ENCODE results near the gene ITPRIPL1. TPM values are rescaled to one million over a fixed set of nuclear protein-coding genes. Genes with fewer than 3 reads are reported as not detected.

The ITPRIPL1 gene
- total and polyA plus RNA-seq, 2 donors from 2014 or later: 0.73 to 1.2 TPM

DNA sequence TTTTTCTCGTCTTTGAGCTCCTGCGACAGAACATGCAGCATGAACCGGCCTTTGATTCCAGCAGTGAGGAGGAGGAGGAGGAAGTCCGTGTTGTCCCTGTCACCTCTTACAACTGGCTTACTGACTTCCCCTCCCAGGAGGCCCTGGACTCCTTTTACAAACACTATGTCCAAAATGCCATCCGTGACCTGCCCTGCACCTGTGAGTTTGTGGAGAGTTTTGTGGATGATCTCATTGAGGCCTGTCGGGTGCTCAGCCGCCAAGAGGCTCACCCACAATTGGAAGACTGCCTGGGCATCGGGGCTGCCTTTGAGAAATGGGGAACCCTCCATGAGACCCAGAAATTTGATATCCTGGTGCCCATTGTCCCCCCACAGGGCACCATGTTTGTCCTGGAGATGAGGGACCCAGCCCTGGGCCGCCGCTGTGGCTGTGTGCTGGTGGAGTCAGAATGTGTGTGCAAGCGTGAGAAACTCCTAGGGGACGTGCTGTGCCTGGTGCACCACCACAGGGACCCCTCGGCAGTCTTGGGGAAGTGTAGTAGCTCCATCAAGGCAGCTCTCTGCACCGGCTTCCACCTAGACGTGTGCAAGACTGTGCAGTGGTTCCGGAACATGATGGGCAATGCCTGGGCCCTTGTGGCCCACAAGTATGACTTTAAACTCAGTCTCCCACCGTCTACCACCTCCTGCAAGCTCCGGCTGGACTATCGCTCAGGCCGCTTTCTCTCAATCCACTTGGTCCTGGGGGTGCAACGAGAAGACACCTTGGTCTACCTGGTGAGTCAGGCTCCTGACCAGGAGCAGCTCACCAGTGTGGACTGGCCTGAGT is 2.1 kb downstream of the ITPRIPL1 start:
- Histone ChIP-seq H3K36me3 (ENCODE audit: control insufficient read depth in 2 of 3, insufficient read depth in 3 of 3, low read length in 3 of 3) (no peaks in the 10 kb centered on the region), H3K9me3 (ENCODE audit: control insufficient read depth in 2 of 3, insufficient read depth in 1 of 3, low read length in 3 of 3) (no peaks in the 10 kb centered on the region), H3K4me3 (ENCODE audit: low read length in 3 of 3) (no peak overlapping the region), H3K27me3 (ENCODE audit: control insufficient read depth, insufficient read depth, low read length) (peaks cover 7% of the 10 kb centered on the region), H3K27ac (ENCODE audit: low read depth in 2 of 2, low read length in 2 of 2) (no peak overlapping the region), H3K9ac (ENCODE audit: low read length in 3 of 3) (no peak overlapping the region), H3K4me1 (ENCODE audit: control insufficient read depth in 2 of 3, insufficient read depth in 2 of 3, low read depth in 1 of 3, low read length in 3 of 3) (no peaks in the 10 kb centered on the region)
- intact Hi-C loops (cut with DNase I): no loop called here
- TF ChIP-seq, protein P1, sequence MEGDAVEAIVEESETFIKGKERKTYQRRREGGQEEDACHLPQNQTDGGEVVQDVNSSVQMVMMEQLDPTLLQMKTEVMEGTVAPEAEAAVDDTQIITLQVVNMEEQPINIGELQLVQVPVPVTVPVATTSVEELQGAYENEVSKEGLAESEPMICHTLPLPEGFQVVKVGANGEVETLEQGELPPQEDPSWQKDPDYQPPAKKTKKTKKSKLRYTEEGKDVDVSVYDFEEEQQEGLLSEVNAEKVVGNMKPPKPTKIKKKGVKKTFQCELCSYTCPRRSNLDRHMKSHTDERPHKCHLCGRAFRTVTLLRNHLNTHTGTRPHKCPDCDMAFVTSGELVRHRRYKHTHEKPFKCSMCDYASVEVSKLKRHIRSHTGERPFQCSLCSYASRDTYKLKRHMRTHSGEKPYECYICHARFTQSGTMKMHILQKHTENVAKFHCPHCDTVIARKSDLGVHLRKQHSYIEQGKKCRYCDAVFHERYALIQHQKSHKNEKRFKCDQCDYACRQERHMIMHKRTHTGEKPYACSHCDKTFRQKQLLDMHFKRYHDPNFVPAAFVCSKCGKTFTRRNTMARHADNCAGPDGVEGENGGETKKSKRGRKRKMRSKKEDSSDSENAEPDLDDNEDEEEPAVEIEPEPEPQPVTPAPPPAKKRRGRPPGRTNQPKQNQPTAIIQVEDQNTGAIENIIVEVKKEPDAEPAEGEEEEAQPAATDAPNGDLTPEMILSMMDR (IDR thresholded peaks at IDR 0.05; ENCODE audit: borderline replicate concordance, extremely low read depth, insufficient read depth): no peak
- FAIRE-seq (no peak), DNase-seq (no peak)

DNA sequence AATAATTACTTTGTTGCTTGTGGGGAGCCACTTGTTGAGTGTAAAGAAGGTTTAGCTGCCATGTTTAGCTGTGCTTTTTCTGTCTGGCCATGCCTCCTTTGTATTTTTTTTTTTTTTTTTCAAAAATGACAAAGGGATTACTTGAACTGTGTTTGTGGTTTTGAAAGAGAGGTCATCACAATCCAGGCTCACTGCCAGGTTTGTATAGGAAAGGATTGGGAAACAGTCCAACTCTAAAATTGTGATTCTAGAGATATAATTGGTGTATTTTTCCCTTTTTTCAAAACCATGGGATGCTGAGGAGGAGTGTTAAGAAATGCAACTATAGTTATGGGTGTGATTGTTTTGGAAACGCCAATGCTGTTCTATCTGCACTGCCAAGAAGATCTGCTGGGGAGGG is 4.3 kb downstream of the ITPRIPL1 start:
- no peak for FAIRE-seq
- H3K27me3 ChIP-seq (ENCODE audit: control insufficient read depth, insufficient read depth, low read length): no peaks in the 10 kb centered on the region
- intact Hi-C loops (cut with DNase I): no loop called here
- no peak overlapping the region for H3K27ac ChIP-seq (ENCODE audit: low read depth in 2 of 2, low read length in 2 of 2)
- TF ChIP-seq, protein P1 (IDR thresholded peaks at IDR 0.05; ENCODE audit: borderline replicate concordance, extremely low read depth, insufficient read depth): no peak
- H3K4me1 ChIP-seq (ENCODE audit: control insufficient read depth in 2 of 3, insufficient read depth in 2 of 3, low read depth in 1 of 3, low read length in 3 of 3): no peaks in the 10 kb centered on the region
- H3K36me3 ChIP-seq (ENCODE audit: control insufficient read depth in 2 of 3, insufficient read depth in 3 of 3, low read length in 3 of 3): no peaks in the 10 kb centered on the region
- H3K4me3 ChIP-seq (ENCODE audit: low read length in 3 of 3): no peak overlapping the region
- no peak overlapping the region for H3K9ac ChIP-seq (ENCODE audit: low read length in 3 of 3)
- H3K9me3 ChIP-seq (ENCODE audit: control insufficient read depth in 2 of 3, insufficient read depth in 1 of 3, low read length in 3 of 3): no peaks in the 10 kb centered on the region
- DNase-seq: no peak

DNA sequence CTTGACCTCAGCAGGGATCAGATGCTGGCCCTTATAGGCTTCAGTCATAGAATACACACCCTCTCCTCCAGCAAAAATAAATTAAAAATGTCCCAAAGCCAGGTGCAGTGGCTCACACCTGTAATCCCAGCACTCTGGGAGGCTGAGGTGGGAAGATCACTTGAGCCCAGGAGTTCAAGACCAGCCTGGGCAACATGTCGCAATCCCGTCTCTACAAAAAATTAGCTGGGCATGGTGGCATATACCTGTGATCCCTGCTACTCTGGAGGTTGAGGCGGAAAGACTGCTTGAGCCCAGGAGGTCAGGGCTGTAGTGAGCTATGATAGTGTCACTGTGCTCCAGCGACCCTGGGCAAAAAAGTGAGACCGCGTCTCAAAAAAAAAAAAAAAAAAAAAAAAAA is 4.8 kb downstream of the ITPRIPL1 start:
- Histone ChIP-seq H3K27me3 (ENCODE audit: control insufficient read depth, insufficient read depth, low read length) (no peaks in the 10 kb centered on the region), H3K4me1 (ENCODE audit: control insufficient read depth in 2 of 3, insufficient read depth in 2 of 3, low read depth in 1 of 3, low read length in 3 of 3) (peaks cover 0 to 4% (median 0%) of the 10 kb centered on the region in 3 donors), H3K27ac (ENCODE audit: low read depth in 2 of 2, low read length in 2 of 2) (no peak overlapping the region), H3K9ac (ENCODE audit: low read length in 3 of 3) (no peak overlapping the region), H3K36me3 (ENCODE audit: control insufficient read depth in 2 of 3, insufficient read depth in 3 of 3, low read length in 3 of 3) (no peaks in the 10 kb centered on the region), H3K4me3 (ENCODE audit: low read length in 3 of 3) (no peak overlapping the region), H3K9me3 (ENCODE audit: control insufficient read depth in 2 of 3, insufficient read depth in 1 of 3, low read length in 3 of 3) (no peaks in the 10 kb centered on the region)
- DNase-seq (no peak), FAIRE-seq (no peak)
- intact Hi-C loops (cut with DNase I): no loop called here
- TF ChIP-seq, protein P1 (IDR thresholded peaks at IDR 0.05; ENCODE audit: borderline replicate concordance, extremely low read depth, insufficient read depth): no peak
